NCI-H1417 (cell line): Measurements from ENCODE around the gene TMEM132D.
"Not testable (repeated sequence)": the region's sequence is repeated elsewhere in the genome, so short reads cannot be mapped to it uniquely, and the experiment has no call there.

Experiments
- DNase-seq, 3 experiments: peaks; one replicate each; lab custom pipeline; 2025; lab: John Stamatoyannopoulos, UW

Gene TMEM132D

DNA sequence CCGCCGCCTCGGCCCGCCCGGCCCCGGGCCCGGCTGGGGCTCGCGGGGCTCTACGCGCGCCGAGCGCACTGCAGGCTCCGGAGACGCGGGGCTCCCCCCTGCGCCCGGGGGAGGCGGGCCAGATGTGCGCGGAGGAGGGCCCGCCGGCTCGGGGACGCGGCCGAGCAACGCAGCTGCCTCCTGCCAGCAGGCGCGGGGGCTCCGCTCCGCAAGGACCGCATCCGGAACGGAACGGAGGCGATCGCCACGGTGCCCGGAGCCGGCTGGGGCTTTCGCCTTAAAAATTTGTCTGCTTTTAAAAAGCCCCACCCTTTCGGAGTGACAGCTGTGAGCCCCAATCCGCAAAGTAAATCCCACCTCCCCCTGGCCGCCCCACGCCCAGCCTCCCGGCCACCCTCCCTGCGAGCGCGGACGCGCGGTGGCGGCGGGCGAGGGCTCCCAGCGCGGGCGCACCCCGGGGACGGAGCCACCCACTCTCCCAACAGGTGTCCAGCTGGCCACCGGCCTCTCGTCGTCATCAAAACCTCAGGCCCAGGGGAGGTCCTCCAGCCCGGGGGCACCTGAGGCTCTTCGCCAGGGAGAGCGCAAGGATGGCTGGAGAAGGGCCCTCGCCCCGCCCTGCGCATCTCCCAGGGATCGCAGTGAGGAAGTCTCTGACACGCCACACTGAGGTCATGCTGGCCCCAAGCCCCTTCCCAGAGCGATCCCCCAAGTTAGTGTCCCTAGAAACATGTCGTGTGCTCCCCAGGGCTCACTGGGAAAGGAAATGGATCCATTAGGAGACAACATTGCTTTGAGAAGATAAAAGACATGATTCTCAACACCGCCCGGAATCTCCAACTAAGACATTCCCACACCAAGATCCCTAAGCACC lies at the start of gene TMEM132D:
TMEM132D (minus strand) TSS at position 70 of the 874 bp plus-strand sequence.
- DNase-seq = peak in 1 of 3 experiments; percentile 48

DNA sequence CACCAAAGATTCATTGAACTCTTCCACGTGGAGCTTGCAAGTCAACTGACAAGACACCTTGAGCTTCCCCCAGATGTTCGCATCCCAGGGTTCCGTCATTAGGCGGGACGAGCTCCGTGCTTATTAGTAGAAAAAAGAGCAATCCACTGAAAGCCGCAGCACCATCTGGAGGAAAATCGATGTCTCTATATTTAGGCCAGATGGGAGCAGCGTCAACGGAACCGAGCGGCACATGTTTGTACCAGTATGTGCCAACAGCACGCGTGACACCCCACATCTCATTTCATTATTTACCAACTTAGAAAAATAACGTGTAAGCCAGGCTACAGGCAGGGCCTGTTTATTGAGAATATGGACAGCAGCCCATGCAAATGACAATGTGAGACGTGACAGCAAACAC lies 45.8 kb upstream of the TMEM132D start:
- no peak for DNase-seq

DNA sequence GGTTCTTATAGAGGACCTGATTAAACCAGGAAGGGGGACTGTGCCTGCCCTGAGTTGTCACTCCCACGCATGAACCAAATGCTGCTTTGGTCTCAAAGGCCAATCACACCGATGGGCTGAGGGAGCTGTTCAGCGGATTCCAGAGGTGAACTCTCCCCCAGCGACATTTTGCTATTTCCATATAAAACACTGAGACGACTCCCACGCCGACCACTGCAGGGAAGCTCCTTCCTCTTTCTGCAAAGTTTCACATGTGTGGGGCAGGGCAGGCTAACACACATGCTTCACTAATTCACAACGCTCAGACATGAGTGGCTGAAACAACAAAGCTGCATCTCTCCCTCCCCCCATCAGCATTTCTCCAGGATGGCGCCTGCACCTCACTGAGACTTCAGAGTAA lies 37.8 kb upstream of the TMEM132D start:
- no peak for DNase-seq

- no peak for DNase-seq
These were observed 34.3 kb upstream of the TMEM132D start for GRCh38 chr12:129938089-129938488.

DNA sequence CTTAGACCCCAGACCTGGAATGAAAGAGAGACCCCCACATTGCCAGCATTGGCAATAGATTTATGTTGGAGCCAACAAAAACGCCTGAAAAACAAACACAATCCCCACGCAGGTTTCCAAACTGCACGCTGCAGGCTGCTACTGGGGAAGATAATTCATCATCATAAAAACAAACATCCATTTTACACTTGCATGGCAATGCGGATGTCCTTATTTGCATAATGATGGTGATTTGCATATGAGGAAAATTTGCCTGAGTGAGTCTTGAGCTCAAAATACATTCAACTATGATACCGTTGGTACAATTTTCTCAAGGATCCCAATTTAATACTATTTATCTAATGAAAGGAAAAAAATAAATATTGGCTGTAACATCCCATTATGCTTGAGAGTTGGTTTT lies 33.6 kb upstream of the TMEM132D start:
- DNase-seq = no peak

GRCh38 chr12:129928643-129929042 lies 24.8 kb upstream of the TMEM132D start:
- no peak for DNase-seq

GRCh38 chr12:129927316-129927900 lies 23.6 kb upstream of the TMEM132D start:
- no peak for DNase-seq

GRCh38 chr12:129911428-129912049 lies 7.7 kb upstream of the TMEM132D start:
- peak; percentile 30 to 82 (median 71) for DNase-seq

DNA sequence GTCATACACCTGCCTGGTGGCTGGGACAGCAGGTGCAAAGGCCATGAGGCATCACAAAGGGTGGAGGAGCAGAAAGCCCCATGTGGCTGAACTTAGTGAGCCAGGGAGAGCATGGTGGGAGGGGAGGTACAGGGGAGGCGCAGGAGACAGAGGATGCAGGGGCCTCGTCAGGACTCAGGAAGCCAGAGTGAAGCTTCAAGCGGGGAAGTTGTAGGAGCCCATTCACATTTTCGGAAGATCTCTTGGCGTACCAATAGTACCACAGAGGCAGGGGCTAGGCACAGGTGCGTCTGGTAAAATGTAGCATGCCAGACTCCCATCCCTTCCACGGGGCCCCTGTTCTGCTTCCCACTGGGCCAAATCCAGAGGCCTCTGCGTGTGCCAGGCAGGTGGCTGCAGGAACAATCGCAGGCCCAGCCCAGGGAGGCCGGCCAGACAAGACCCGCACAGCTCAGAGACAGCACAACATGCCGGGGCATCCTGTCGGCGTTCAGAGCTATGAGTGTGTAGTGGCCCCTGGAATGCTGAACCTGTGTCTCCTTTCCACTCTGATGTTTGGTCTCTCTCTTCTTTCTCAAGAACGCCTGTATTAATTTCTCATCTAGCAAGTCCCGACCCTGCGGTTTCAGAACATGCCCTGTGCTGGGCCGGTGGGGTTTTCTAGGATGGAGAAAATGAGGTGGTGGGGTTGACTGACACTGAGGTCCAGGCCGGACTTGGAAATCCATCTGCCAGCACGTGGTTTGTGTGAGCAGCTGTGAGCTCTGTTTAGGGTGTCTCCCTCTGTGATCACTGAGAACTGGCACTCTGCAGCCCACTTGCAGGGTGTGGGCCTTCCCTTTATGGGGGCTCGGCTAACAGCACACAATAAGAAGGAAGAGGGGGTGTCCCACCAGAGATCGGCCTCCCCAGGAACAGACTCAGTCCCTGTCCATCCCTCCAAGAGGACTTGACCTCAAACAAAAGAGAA lies 5.5 kb upstream of the TMEM132D start:
- DNase-seq = no peak

- DNase-seq = no peak
These were observed 506 bp downstream of the TMEM132D start for GRCh38 chr12:129903092-129903945.

GRCh38 chr12:129902371-129903091 lies 1.3 kb downstream of the TMEM132D start:
- DNase-seq = no peak

GRCh38 chr12:129901254-129901653 lies 2.6 kb downstream of the TMEM132D start:
- no peak for DNase-seq

GRCh38 chr12:129900306-129900705 lies 3.5 kb downstream of the TMEM132D start:
- no peak for DNase-seq

DNA sequence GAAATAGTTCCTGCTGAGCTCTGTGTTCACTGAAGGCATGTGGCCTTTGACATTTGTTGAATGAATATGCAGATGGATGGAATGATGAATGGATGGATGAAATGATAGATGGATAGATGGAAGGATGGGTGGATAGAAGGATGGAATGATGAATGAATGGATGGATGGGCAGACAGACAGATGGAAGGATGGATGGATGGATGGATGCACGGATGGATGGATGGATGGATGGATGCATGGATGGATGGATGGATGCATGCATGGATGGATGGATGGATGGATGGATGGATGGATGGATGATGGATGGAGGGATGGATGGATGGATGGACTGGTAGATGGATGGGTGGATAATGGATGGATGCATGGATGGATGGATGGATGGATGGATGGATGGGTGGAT lies 4.8 kb downstream of the TMEM132D start:
- not testable (repeated sequence) for DNase-seq

GRCh38 chr12:129893691-129894090 lies 10.1 kb downstream of the TMEM132D start:
- DNase-seq = no peak

DNA sequence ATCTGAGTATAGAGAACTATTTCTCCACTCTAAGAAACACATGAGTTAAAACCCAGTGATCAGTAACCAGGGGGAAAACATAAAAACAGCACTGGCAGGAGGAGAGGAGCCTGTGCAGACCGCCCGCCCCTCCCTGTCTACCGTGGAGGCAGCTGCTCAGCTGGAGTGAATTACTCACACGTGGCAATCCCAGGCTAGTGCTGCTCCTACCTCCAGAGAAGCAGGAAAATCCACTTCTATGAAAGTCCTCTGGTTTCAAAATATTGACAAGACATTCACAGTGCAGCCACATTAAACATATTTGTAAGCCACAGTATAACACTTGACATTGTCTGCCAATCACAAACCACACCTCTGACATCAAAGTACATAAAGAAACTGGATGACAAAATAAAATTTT lies 16.7 kb downstream of the TMEM132D start:
- peak in 1 of 3 experiments; percentile 91 for DNase-seq

DNA sequence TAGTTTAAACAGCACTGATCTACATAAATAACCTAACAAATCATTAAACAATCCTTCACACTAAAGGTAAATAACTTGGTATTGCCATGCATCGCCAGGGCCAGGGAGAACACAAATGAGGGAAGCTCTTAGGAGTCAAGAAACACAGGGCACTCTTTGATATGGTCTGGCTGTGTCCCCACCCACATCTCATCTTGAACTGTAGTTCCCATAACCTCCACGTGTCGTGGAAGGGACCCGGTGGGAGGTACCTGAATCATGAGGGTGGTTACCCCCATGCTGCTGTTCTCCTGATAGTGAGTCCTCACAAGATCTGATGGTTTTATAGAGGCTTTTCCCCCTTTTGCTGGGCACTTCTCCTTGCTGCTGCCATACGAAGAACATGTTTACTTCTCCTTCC lies 17.3 kb downstream of the TMEM132D start:
- no peak for DNase-seq

DNA sequence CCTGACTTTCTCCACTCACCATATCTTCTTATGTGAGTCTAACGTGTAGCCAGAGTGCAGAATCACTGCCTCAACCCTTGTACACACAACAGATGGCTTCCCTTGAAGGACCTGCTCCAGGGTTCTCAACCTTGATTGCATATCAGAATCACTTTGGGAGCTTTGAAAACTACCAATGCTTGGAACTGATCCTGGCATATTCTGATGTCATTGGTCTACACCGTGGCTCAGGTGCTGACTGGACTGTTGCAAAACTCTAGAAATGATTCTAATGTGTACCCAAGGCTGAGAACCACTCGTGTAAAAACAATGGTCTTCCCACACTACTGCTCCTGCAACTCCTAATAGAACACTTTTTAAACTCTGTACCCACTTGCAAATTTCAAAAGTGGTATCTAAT lies 18.5 kb downstream of the TMEM132D start:
- no peak for DNase-seq

- DNase-seq = no peak
These were observed 26.4 kb downstream of the TMEM132D start for GRCh38 chr12:129877411-129877810.

DNA sequence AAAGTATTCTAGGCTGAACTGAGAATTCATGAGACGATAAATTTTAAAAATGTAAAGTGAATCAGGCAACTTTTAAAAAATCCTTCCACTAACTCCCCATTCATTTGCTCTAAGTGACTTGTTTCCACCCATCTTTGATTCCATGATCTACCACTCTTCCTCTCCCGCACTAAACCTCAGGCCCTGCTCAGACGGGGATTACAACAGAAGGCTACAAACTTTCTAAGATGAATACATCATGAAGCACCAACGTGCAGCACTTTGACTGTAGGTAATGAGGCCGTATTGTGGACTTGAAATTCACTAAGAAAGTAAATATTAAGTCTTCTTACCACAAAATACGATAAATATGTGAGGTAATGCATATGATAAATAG lies 30.0 kb downstream of the TMEM132D start:
- DNase-seq = no peak
